Cardiac muscle cell (in vitro differentiated cells and primary cell): ENCODE measurements around the gene TUFT1. TPM values are rescaled to one million over a fixed set of nuclear protein-coding genes. Genes with fewer than 3 reads are reported as not detected.

Experiments used
- DNase-seq, 2 donors: peaks; one replicate each; pipeline versions ENCODE4 v3.0.0 to v3.0.0-alpha.2; 2010 to 2017; ENCODE audit warnings: low read depth in 1 of 2, low spot score in 1 of 2
- H3K27ac ChIP-seq: fragments of 200-600 bp; sonication (generic); 2 replicates; pipeline ENCODE4 v1.5.1; 2016
- H3K27me3 ChIP-seq: fragments of 200-600 bp; sonication (generic); 2 replicates; pipeline ENCODE4 v1.6.0; 2016; ENCODE audit warnings: control low read depth
- H3K36me3 ChIP-seq: fragments of 200-600 bp; sonication (generic); 2 replicates; pipeline ENCODE4 v1.5.1; 2016; ENCODE audit warnings: control low read depth
- H3K4me1 ChIP-seq: fragments of 200-600 bp; sonication (generic); 2 replicates; pipeline ENCODE4 v1.8.1; 2017; ENCODE audit warnings: low read depth, mild to moderate bottlenecking, mixed run types
- H3K4me3 ChIP-seq: fragments of 200-600 bp; sonication (generic); 2 replicates; pipeline ENCODE4 v1.5.1; 2016; ENCODE audit warnings: mild to moderate bottlenecking
- H3K9me3 ChIP-seq: fragments of 200-600 bp; sonication (generic); 2 replicates; pipeline ENCODE4 v1.5.1; 2017; ENCODE audit warnings: low read depth, mild to moderate bottlenecking, control low read depth
- CTCF ChIP-seq: IDR thresholded peaks from 2 replicates; pipeline ENCODE4 v1.5.1; 2012; ENCODE audit warnings: low read depth, mild to moderate bottlenecking, low read length
- polyA plus RNA-seq: library from polyadenylated mRNA; unstranded; fragments of >200 nt; fragmentation: Nextera tagmentation; extraction: Ambion mirVana; gene quantifications from 2 replicates; pipeline ENCODE4 v1.2.1, GENCODE V29; 2016
- total RNA-seq: library from RNA; depleted of rRNA; stranded (reverse); fragments of >200 nt; gene quantifications from 2 replicates; pipeline ENCODE4 v1.2.3, GENCODE V29; 2016

The TUFT1 gene
- total and polyA plus RNA-seq, 2 experiments from 2014 or later, result 7.0 to 7.7 TPM

- Histone ChIP-seq H3K27me3 (no peaks in the 10 kb centered on the region), H3K9me3 (no peaks in the 10 kb centered on the region), H3K4me1 (no peaks in the 10 kb centered on the region), H3K27ac (no peak overlapping the region), H3K4me3 (no peak overlapping the region), H3K36me3 (no peaks in the 10 kb centered on the region)
- TF ChIP-seq CTCF, result no peak
- no peak for DNase-seq
Observed at GRCh38 chr1:151606384-151606783, 66.3 kb downstream of the TUFT1 start.

- Histone ChIP-seq H3K4me1 (no peaks in the 10 kb centered on the region), H3K4me3 (no peak overlapping the region), H3K9me3 (no peaks in the 10 kb centered on the region), H3K27ac (no peak overlapping the region), H3K27me3 (no peaks in the 10 kb centered on the region), H3K36me3 (no peaks in the 10 kb centered on the region)
- no peak for TF ChIP-seq CTCF
- no peak for DNase-seq
Observed at GRCh38 chr1:151606857-151607256, 66.7 kb downstream of the TUFT1 start.

- H3K27me3 ChIP-seq, result no peaks in the 10 kb centered on the region
- no peak for DNase-seq
- H3K4me1 ChIP-seq, result no peaks in the 10 kb centered on the region
- H3K4me3 ChIP-seq, result no peak overlapping the region
- H3K9me3 ChIP-seq, result no peaks in the 10 kb centered on the region
- H3K36me3 ChIP-seq, result no peaks in the 10 kb centered on the region
- TF ChIP-seq CTCF, result no peak
- H3K27ac ChIP-seq, result no peak overlapping the region
Observed at GRCh38 chr1:151610142-151610541, 70.0 kb downstream of the TUFT1 start.

GRCh38 chr1:151611288-151611790, 71.2 kb downstream of the TUFT1 start:
- Histone ChIP-seq H3K27ac (peak overlapping the region; percentile 2), H3K4me1 (no peaks in the 10 kb centered on the region), H3K4me3 (no peak overlapping the region), H3K36me3 (no peaks in the 10 kb centered on the region), H3K27me3 (no peaks in the 10 kb centered on the region), H3K9me3 (no peaks in the 10 kb centered on the region)
- DNase-seq, result peak in 1 of 2 donors; percentile 87
- no peak for TF ChIP-seq CTCF

GRCh38 chr1:151611832-151612500, 71.9 kb downstream of the TUFT1 start, which contains the start of gene SNX27:
TSS of gene SNX27 (plus strand) at chr1:151612050. CDS start at chr1:151612202, 152 bp downstream.
- H3K27me3 ChIP-seq, result no peaks in the 10 kb centered on the region
- peak; percentile 96 to 97 for DNase-seq
- no peak for TF ChIP-seq CTCF
- no peaks in the 10 kb centered on the region for H3K9me3 ChIP-seq
- peak within 1 kb of the TSS; percentile 62 for H3K27ac ChIP-seq
- H3K4me3 ChIP-seq, result peak within 1 kb of the TSS; percentile 70
- H3K36me3 ChIP-seq, result no peaks in the 10 kb centered on the region
- no peaks in the 10 kb centered on the region for H3K4me1 ChIP-seq
